ENCODE data around the gene KBTBD8.

KBTBD8 gene

DNA sequence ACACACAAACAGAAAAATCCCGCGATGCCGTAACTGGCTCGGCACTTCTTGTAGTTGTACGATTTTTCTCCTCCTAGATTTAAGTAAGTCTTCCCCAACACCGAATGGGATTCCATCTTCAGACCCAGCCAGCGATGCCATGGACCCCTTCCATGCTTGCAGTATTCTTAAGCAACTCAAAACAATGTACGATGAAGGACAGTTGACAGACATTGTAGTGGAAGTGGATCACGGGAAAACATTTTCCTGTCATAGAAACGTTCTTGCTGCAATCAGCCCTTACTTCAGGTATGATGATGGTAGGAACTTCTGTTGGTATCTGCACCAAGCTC, 763 bp downstream of the KBTBD8 start:
- no peak for DNase-seq (ENCODE audit: low spot score)

DNA sequence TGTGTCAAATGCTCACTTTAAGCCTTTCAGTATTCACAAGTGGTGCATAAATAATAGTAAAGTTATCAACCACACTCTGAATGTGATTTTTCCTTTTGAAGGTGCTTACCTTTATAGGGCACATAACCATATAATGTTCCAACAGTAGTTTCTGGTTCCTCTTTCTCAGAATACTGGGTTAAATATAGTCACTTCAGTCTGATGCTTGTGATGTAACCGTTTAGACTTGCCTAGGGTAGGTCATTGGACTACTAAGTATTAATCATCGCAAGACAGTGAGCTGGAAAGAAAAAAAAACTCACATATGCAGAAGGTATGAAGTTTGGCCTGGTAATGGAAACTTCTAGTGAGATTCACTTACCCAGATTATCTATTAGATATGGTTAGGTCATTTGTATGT, 1.9 kb downstream of the KBTBD8 start:
- peak; percentile 55 for DNase-seq (ENCODE audit: low spot score)

DNA sequence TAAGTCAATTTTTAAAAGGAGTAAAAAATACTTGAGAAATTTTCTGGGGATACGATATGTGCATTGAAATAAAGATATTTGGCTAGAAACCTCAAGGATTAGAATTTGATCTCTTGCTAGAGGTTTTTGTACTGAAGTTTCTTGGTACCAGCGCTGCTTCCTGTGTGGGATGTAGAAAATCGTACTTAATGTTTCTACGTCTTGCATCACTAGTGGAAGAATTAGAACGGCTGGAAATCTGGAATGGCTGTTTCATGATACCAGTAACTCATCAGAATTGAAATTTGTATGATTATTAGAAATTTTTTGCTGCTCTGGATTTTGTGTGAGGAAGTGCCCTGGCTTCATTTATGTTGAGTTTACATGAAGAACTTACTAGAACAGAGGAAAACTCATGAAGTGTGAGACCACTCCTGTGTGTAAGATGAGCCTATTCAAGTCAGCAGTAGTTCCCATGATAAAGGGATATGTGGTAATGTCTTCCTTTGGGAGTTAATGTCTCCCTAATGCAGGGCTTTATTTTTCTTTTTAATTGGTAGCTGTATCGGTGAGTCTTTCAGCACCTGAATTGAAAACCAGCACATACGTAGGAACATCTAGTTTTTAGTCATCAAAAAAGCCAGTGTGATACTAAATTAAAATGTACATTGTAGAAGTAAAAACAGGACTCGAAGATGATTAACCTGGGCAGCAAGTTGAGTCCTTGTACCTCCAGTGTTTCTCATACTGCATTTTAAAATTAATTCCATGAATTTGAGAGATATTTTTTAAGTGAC, 3.2 kb downstream of the KBTBD8 start:
- DNase-seq (ENCODE audit: low spot score) = no peak

DNA sequence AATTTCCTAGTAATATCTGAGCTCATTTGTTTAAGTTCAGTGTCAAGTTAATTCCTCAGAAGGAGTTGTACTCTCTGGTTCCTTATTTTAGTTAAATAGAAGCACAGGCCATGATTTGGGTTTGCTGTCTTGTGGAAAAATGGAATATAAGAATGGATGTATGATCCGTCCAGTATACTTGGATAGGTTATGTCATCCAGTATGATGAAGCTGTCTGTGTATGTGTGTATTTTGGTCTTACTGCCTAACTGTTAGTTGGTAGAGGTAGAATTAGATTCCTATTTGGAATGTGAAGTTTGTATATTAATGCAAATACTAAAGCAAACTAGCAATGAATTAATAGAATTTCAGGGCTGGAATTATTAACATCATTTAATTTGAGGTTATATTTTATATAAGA, 7.9 kb downstream of the KBTBD8 start:
- DNase-seq (ENCODE audit: low spot score) = no peak

DNA sequence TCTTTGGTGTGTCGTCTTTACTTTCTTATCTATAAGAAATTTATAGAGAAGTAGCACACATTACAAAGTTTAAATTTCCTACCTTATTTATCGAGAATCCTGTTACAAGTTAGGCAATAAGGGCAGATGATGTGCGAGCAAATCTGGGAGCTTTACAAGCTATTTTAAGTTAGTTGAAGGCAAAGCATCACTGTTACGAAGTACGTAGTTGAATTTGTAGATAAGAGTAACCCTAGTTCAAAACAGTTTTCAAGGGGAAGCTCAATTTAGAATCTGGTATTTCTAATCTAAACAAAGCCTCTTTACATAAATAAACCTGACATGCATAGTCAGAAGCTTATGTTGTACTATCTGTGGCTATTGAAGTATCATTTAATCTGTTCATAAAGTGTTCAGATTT, 8.4 kb downstream of the KBTBD8 start:
- peak; percentile 19 for DNase-seq (ENCODE audit: low spot score)

DNA sequence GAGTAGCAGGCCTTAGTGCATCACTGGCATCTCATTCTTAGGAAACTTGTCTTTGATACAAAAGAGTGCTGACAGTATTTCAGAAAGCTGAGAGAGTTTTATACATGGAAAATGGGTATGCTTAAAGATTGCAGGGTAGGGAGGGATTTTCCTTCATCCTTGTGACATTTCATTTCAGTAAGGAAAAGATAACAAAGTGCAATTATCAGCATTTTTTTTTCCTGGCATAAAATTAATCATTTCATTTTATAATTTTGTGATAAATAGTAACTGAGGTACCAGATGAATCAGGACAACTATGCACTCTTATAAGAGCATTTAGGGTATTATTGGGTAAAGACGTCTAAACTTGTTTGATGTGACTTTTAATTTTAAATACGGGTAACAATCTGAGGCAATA, 10.3 kb downstream of the KBTBD8 start:
- no peak for DNase-seq (ENCODE audit: low spot score)

DNA sequence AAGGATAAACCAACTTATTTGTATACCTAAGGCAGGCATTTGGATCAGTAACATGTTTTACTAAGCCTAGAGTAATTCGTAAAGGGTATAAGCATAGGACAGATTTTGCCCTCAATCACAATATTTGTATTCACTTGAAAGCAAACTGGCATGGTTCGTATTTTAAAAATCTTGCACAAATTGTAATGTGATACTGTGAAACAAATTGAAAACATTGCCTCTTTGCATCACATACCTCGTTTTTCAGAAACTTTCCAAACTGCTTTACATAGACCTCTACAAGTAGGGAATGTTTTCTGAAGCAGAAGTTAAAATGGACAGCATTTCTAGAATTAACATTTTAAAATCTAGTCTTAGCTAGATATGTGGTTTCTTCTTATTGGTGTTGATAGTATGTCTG, 11.6 kb downstream of the KBTBD8 start:
- no peak for DNase-seq (ENCODE audit: low spot score)

DNA sequence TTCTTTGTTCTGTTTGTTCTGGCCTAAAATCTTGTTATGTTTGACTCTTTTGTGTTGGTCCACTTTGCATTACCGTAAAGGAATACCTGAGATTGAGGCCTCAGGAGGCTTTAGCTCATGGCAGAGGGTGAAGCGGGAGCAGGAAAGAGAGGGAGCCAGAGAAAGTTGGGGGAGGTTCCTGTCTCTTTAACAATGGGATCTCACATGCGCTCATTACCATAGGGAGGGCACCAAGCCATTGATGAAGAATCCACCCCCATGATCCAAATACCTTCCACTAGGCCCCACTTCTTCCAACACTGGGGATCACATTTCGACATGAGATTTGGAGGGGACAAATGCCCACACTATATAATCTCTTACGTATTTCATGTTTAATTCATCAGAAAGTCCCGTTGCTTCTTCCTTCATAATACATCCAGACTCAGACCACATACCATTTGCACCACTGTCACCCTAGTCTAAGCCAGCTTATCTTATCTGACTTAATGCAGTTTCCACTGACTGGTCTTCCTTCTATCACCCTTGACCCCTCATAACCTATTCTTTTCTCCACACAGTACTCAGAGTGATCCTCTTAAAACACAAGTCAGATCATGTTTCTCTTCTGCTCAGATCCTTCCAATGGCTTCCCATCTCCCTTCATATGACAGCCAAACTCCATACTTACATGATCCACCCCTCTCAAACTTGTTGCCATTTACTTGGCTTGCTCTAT, 13.5 kb downstream of the KBTBD8 start:
- DNase-seq (ENCODE audit: low spot score) = no peak

DNA sequence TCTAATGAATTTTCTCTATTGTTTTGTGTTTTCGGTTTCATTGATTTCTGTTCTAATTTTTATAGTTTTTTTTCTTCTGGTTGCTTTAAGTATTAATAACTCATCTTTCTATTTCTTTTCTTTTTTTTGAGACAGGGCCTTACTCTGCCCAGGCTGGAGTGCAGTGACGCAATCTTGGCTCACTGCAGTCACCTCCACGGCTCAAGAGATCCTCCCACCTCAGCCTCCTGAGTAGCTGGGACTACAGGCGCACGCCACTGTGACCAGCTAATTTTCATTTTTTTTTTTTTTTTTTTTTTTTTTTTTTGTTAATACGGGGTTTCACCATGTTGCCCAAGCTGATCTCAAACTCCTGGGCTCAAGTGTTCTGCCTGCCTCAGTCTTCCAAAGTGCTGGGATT, 14.5 kb downstream of the KBTBD8 start:
- DNase-seq (ENCODE audit: low spot score) = no peak

DNA sequence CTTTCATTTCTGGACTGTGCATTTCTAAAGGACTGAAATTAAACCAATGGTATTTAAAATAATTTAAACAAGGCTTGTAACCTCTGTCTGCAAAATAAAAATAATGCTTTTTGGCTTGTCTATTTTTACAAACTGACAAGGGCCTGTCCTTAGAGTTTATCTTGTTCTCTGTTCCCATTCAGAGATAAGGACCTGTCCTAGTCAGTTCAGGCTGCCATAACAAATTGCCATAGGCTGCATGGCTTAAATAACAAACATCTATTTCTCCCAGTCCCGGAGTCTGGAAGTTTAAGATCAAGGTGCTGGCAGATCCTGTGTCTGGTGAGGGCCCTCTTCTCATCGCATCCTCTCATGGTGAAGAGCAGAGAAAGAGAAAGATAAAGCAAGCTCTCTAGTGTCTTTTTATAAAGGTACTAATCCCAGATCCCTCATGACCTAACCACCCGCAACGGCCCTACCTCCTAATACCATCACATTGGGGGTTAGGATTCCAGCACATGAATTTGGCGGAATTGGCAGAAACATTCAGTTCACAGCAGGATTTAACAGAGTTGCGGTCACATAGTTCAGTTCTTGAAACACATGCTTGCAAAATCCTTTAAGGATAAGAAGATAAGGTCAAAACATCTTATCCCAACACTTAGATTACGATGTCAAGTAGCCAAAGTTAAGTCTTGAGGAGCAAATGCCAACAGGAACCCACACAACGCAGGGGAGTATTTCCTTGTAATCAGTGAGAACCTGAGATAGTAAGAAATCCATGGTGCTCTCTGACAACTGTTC, 17.8 kb downstream of the KBTBD8 start:
- DNase-seq (ENCODE audit: low spot score) = no peak

DNA sequence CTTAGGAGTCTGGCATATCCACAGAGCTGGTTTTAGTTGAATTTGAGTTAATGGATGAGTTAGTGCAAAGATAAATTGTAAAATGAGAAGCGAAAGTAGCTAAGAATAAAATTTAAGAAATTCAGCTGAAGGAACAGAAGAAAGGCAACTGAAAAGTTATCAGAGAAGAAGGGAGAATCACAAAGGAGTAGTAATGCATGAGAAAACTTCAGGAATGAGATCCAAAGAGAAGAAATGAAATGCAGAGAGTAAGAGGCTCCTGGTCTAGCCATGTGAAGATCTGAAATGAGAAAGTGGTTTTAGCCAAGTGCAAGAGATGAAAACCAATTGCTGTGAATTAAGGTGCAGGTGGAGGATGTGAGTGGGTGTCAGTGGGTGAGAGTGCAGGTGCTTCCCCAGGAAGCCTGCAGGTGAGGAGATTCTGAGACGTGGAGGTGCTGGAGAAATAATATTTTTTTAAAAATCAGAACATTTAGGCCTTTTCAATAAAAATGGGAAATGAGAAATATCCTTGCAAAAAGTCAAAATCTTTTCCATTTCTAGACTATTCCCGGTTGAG, 18.5 kb downstream of the KBTBD8 start:
- no peak for DNase-seq (ENCODE audit: low spot score)

DNA sequence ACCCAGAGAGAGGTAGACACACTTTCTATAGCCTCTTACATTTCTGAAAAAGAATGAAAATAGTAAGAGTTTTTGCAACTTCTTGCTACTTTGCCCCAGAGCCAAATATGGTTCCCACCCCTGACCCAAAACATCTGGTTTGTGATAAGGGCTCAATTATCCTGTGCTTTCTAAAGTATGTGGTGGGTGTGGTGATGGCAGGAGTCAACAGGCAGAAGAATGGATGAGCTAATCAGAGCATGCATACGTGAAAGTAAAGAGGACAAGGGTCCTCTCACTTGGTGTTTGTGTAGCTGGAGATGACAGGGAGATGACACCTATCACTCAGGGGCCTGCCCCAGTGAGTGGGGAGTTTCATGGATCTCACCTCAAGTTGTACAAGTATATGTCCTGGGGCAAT, 19.1 kb downstream of the KBTBD8 start:
- no peak for DNase-seq (ENCODE audit: low spot score)

DNA sequence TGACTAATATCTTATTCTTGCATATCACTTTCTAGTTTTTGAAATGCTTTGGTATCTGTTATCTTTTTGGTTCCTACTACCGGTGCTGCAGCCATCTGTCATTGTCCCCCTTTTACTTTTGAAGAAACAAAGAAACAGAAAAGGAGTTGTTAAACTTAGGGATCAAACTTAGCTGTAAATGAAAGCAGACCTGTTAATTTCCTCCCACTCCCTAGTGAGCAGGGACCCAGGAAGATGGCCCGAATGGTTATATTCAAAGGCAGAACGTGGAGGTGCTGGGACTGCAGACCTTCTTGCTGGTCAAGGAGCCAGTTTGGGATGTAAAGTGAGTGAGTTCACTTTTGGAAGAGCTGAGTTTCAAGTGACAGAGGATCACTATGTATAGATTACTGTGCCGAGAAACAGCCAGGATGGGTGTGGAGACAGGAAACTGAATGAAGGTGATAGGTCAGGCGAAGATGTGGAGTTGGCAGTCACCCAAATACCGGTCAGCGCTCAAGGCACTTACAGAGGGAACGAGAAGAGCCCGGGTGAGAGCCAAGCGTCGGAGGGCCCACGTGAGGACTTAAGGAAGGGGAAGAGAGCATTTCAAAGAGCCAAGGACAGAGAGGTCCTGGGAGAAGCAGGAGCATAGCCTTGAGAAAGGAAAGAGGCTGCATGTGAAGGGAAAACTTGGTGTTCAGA, 20.1 kb downstream of the KBTBD8 start:
- DNase-seq (ENCODE audit: low spot score) = no peak

DNA sequence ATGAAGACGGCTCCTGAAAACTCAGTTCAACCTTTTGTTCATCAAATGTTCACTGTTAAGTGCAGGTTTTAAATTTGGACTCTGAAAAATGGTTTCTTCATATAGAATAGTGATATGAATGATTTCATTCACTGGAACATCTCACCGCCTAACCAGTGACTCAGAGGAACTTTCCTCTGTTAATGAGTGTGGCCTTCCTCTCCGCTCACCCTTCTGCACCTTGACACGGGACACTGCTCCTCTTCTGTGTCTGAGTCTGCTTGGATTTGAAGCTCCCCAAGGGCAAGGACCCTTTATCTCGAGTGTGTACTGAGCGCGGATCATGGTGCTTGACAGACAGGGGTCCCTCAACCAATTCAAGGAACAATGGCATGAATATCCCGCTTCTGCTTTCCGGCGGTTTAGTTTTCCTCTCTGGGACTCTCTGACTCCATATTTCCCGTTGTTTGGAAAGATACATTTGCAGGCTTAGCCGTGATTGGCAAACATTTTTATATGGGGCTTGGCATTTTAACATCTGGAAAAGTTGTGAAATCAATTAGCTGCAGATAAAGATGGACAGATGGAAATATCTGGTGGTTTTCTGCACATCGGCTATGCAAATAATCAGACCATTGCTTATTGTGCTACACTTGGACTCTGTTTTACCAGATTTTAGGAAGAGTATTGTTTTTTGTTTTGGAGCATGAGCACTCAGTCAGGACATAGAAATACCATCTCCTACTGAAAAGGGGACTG, 20.9 kb downstream of the KBTBD8 start:
- DNase-seq (ENCODE audit: low spot score) = no peak

DNA sequence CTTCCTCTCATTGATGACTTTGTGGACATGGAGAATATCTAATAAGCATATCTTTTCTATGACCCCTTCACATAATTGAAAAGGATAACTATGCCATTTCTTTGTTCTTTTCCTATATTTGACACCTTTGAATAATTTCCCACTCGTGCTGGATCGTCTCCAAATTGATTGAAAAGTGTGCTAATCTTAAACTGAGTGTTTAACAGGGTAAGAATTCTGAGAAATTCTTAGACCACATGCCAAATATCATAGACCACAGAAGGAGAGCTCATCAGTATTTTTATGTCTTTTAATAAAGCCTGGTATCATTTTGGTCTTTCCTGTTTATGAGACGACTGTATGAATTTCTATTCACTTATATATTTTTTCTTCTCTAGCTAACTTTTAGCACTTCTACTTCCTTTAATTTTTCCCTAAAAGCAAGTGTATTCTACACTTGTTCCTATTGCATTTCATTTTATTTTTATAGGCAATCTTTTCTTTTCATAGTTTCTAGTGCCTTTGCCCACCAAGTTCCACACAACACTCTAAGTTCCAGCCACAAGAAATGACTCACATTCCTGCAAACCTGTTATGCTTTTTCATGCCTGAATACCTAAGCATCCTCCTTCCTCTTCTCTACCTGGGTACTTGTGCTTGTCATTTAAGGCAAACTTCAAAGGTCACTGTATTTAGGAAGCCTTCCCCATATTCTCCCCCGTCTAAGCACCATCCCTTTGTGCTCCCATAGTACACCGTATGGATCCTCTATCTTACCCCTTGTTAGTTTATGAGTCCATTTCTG, 30.1 kb downstream of the KBTBD8 start:
- DNase-seq (ENCODE audit: low spot score) = no peak

DNA sequence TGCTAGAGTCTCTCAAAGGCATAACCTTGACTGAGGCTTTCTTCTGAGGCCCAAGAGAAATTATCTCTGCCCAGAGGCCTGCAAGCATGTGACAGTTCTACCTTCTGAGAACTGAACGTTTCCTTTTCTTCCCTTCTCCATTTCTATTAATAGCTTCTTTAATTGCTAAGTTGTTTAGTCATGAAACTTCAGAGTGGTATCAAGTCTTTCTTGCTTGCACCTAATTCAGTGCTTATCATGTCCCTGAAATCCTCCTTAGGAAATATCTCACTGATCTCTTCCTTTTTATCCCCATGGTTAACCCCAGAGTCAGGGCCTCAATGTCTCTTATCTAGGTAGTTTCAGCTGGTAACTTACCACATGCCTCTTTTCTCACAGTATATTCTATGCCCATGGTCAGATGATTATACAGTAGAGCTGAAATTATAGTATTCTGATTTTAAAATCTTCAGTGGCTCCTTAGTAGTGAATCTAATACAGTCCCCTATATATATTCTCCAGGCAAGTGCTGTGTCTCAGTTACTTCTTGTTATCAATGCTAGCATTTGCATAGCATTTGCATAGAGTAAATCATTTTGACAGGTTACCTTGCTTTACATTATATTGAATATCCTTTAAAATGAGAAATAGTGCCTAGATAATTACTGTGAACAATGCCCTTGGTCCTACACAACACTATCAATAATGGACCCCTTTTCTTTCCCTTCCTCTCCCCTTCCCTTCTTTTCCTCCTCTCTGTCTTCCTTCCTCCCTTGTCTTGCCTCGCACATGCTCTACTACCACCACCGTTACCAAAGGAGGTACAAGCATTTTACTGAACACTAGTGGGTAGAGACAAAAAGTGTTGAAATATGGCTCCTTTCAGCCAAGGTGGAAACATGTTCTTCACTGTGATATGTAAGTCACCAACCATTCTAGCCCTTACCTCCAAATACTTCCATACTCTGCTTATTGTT, 33.0 kb downstream of the KBTBD8 start:
- DNase-seq (ENCODE audit: low spot score) = no peak

DNA sequence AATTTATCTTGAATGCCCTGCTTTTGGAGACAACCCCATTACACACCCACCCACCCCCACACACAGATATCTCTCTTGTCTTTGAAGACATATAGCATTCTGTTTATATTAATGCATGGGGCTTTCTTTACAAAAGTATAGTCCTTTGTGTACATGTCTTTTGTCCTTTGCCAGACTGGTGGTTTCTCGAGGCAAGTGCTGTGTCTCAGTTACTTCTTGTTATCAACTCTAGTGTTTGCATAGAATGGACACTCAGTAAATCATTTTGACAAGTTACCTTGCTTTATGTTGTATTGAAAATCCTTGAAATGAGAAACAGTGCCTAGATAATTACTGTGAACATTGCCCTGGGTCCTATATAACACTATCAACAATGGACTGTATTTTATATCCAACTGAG, 33.9 kb downstream of the KBTBD8 start:
- DNase-seq (ENCODE audit: low spot score) = no peak

DNA sequence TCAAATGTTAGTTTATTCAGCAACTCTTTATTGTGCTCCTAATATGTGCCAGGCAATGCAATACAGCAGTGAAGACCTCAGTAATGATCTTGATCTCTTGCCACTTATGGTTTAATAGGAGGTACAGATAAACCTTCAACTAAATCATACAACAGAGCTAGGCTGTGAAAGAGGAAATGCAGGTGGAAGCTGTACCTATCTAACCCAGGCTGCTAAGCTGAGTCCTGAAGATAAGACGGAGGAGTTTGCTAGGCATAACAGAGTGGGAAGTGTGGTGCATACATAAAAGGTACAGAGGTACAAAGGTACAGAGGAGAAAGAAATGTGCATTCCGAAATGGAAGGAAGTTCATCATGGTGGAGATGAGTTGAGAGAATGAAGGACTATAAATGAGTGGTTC, 35.0 kb downstream of the KBTBD8 start:
- DNase-seq (ENCODE audit: low spot score) = no peak

DNA sequence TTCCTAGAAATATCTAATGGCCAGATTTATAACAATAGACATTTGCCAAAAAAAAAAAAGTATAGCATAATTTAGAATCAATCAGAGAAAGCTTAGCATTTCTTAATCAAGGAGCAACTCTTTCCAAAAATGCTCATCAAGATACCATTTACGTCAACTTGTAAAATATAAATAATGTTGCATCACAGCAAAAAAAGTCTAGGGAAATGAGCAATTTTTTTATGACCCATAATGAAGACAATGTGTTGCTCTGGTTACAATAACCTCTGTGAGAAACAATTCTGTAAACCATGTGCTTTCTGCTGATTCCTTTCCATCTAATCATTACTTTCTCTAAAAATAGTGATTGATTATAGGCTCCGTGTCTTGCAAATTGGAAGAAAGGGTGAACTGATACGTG, 36.3 kb downstream of the KBTBD8 start:
- DNase-seq (ENCODE audit: low spot score) = no peak

DNA sequence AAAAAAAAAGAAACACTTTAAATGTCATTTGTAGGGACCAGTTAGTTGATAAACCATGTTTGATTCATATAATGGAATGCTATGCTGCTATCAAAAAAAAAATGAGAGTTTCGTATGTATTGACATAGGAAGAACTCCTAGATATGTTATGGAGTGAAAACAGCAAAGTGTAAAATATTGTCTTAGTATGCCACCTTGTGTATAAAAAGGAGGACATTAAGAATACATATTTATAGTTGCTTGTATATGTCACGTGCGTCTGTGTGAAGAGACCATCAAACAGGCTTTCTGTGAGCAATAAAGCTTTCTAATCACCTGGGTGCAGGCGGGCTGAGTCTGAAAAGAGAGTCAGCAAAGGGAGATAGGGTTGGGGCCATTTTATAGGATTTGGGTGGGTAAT, 39.5 kb downstream of the KBTBD8 start:
- no peak for DNase-seq (ENCODE audit: low spot score)
